Subcutaneous abdominal adipose tissue (tissue), 5 donors: ENCODE data around the gene SLAMF9.

Experiments
- H3K27ac ChIP-seq: one replicate; pipeline ENCODE4 v1.7.0; 2013; ENCODE audit warnings: low read depth, mild to moderate bottlenecking, inconsistent platforms, low read length, moderate library complexity
- H3K27me3 ChIP-seq, 5 donors: one replicate each; pipeline ENCODE4 v1.7.0; 2013; ENCODE audit warnings: low read length in 5 of 5, inconsistent platforms in 1 of 5; ENCODE audit not compliant: control insufficient read depth in 5 of 5, insufficient read depth in 4 of 5
- H3K36me3 ChIP-seq, 5 donors: one replicate each; pipeline ENCODE4 v1.7.0; 2013; ENCODE audit warnings: low read length in 5 of 5; ENCODE audit not compliant: control insufficient read depth in 5 of 5, insufficient read depth in 5 of 5
- H3K4me1 ChIP-seq, 5 donors: one replicate each; pipeline ENCODE4 v1.7.0; 2013; ENCODE audit warnings: low read length in 5 of 5, mild to moderate bottlenecking in 3 of 5, moderate library complexity in 1 of 5; ENCODE audit not compliant: control insufficient read depth in 5 of 5, insufficient read depth in 5 of 5
- H3K4me3 ChIP-seq, 5 donors: one replicate each; pipeline ENCODE4 v1.7.0; 2013; ENCODE audit warnings: low read length in 5 of 5, low read depth in 1 of 5
- H3K9ac ChIP-seq, 5 donors: one replicate each; pipeline ENCODE4 v1.7.0; 2013; ENCODE audit warnings: low read length in 5 of 5, mild to moderate bottlenecking in 4 of 5, moderate library complexity in 3 of 5
- H3K9me3 ChIP-seq, 5 donors: one replicate each; pipeline ENCODE4 v1.7.0; 2013; ENCODE audit warnings: low read length in 5 of 5; ENCODE audit not compliant: control insufficient read depth in 5 of 5
- donor health status: healthy.
- donor health status: healthy.
- donor health status: healthy.
- donor health status: healthy.
- donor health status: healthy.

The SLAMF9 gene

GRCh38 chr1:159988006-159988405, 34.0 kb upstream of the SLAMF9 start:
- peaks cover 2 to 9% (median 5%) of the 10 kb centered on the region in 5 donors for H3K4me1 ChIP-seq
- no peaks in the 10 kb centered on the region for H3K9me3 ChIP-seq
- no peak overlapping the region for H3K4me3 ChIP-seq
- no peaks in the 10 kb centered on the region for H3K36me3 ChIP-seq
- H3K27me3 ChIP-seq = peaks cover 0 to 4% (median 0%) of the 10 kb centered on the region in 5 donors
- no peak overlapping the region for H3K9ac ChIP-seq
- no peak overlapping the region for H3K27ac ChIP-seq

GRCh38 chr1:159987186-159987585, 33.1 kb upstream of the SLAMF9 start:
- Histone ChIP-seq H3K36me3 (no peaks in the 10 kb centered on the region), H3K4me3 (no peak overlapping the region)

GRCh38 chr1:159986531-159986930, 32.5 kb upstream of the SLAMF9 start:
- no peak overlapping the region for H3K27ac ChIP-seq
- H3K27me3 ChIP-seq = peaks cover 0 to 4% (median 0%) of the 10 kb centered on the region in 5 donors
- no peak overlapping the region for H3K4me3 ChIP-seq
- no peak overlapping the region for H3K9ac ChIP-seq
- no peaks in the 10 kb centered on the region for H3K36me3 ChIP-seq
- peaks cover 0 to 4% (median 2%) of the 10 kb centered on the region in 5 donors for H3K4me1 ChIP-seq
- no peaks in the 10 kb centered on the region for H3K9me3 ChIP-seq

More at GRCh38 chr1:159987186-159987585, 33.1 kb upstream of the SLAMF9 start:
- Histone ChIP-seq H3K9me3 (no peaks in the 10 kb centered on the region), H3K4me1 (peaks cover 2 to 9% (median 5%) of the 10 kb centered on the region in 5 donors), H3K27ac (no peak overlapping the region), H3K9ac (no peak overlapping the region), H3K27me3 (peaks cover 0 to 4% (median 0%) of the 10 kb centered on the region in 5 donors)

GRCh38 chr1:159986093-159986492, 32.1 kb upstream of the SLAMF9 start:
- Histone ChIP-seq H3K9me3 (no peaks in the 10 kb centered on the region), H3K4me3 (no peak overlapping the region), H3K4me1 (no peaks in the 10 kb centered on the region), H3K9ac (no peak overlapping the region), H3K36me3 (no peaks in the 10 kb centered on the region), H3K27ac (no peak overlapping the region), H3K27me3 (peaks cover 0 to 4% (median 0%) of the 10 kb centered on the region in 5 donors)

GRCh38 chr1:159985473-159985872, 31.4 kb upstream of the SLAMF9 start:
- Histone ChIP-seq H3K27me3 (peaks cover 0 to 4% (median 0%) of the 10 kb centered on the region in 5 donors), H3K9me3 (no peaks in the 10 kb centered on the region), H3K9ac (no peak overlapping the region), H3K4me3 (no peak overlapping the region), H3K36me3 (no peaks in the 10 kb centered on the region), H3K27ac (no peak overlapping the region), H3K4me1 (no peaks in the 10 kb centered on the region)

- no peak overlapping the region for H3K9ac ChIP-seq
- H3K36me3 ChIP-seq = no peaks in the 10 kb centered on the region
- H3K27ac ChIP-seq = no peak overlapping the region
- H3K4me3 ChIP-seq = no peak overlapping the region
- no peaks in the 10 kb centered on the region for H3K4me1 ChIP-seq
- H3K9me3 ChIP-seq = no peaks in the 10 kb centered on the region
- H3K27me3 ChIP-seq = peaks cover 0 to 4% (median 0%) of the 10 kb centered on the region in 5 donors
Observed at GRCh38 chr1:159983681-159984080, 29.6 kb upstream of the SLAMF9 start.

- Histone ChIP-seq H3K27me3 (peaks cover 0 to 6% (median 4%) of the 10 kb centered on the region in 5 donors), H3K27ac (no peak overlapping the region), H3K9ac (no peak overlapping the region), H3K9me3 (no peaks in the 10 kb centered on the region), H3K36me3 (no peaks in the 10 kb centered on the region), H3K4me1 (no peaks in the 10 kb centered on the region), H3K4me3 (no peak overlapping the region)
Observed at GRCh38 chr1:159982280-159982679, 28.2 kb upstream of the SLAMF9 start.

GRCh38 chr1:159981351-159982055, 27.5 kb upstream of the SLAMF9 start:
- no peaks in the 10 kb centered on the region for H3K9me3 ChIP-seq
- no peaks in the 10 kb centered on the region for H3K4me1 ChIP-seq
- peaks cover 0 to 6% (median 4%) of the 10 kb centered on the region in 5 donors for H3K27me3 ChIP-seq
- H3K36me3 ChIP-seq = no peaks in the 10 kb centered on the region
- H3K4me3 ChIP-seq = no peak overlapping the region
- no peak overlapping the region for H3K27ac ChIP-seq
- H3K9ac ChIP-seq = no peak overlapping the region

GRCh38 chr1:159980786-159981185, 26.7 kb upstream of the SLAMF9 start:
- H3K27ac ChIP-seq = no peak overlapping the region
- no peaks in the 10 kb centered on the region for H3K4me1 ChIP-seq
- peaks cover 0 to 6% (median 4%) of the 10 kb centered on the region in 5 donors for H3K27me3 ChIP-seq
- no peaks in the 10 kb centered on the region for H3K36me3 ChIP-seq
- no peaks in the 10 kb centered on the region for H3K9me3 ChIP-seq
- H3K9ac ChIP-seq = no peak overlapping the region
- no peak overlapping the region for H3K4me3 ChIP-seq

- Histone ChIP-seq H3K36me3 (no peaks in the 10 kb centered on the region), H3K9ac (no peak overlapping the region), H3K27ac (no peak overlapping the region), H3K4me3 (no peak overlapping the region), H3K9me3 (no peaks in the 10 kb centered on the region), H3K4me1 (no peaks in the 10 kb centered on the region), H3K27me3 (peaks cover 0 to 6% (median 4%) of the 10 kb centered on the region in 5 donors)
Observed at GRCh38 chr1:159980076-159980475, 26.0 kb upstream of the SLAMF9 start.
